HG03175 (cell line): Measurements from ENCODE around the gene CTNND2.
"Not testable (repeated sequence)": the region's sequence is repeated elsewhere in the genome, so short reads cannot be mapped to it uniquely, and the experiment has no call there.

Experiments
- ATAC-seq: cut with Tn5 transposase; IDR thresholded peaks from one replicate; pipeline ENCODE4 v1.9.1; 2021; ENCODE audit warnings: mild to moderate bottlenecking, moderate library complexity; ENCODE audit not compliant: unreplicated experiment

Gene CTNND2

DNA sequence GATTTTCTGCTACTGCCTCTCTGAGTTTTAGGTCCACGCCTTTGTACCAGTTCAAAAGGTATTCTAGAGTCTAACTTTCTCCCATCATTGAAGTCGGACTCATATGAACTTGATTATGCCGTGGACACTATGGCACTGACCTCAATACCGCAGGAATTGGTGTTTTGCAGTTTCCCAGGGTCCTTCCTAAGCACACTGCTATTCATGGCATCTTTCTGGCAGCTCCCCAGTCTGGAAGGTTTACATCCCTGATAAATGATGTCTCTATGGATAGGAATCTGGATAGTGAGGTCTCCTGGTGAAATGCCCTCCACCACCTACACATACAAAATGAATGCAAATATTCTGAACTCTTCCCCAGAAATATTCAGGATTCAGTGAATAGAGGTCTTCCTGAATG lies 422.2 kb downstream of the CTNND2 start:
- no peak for ATAC-seq

DNA sequence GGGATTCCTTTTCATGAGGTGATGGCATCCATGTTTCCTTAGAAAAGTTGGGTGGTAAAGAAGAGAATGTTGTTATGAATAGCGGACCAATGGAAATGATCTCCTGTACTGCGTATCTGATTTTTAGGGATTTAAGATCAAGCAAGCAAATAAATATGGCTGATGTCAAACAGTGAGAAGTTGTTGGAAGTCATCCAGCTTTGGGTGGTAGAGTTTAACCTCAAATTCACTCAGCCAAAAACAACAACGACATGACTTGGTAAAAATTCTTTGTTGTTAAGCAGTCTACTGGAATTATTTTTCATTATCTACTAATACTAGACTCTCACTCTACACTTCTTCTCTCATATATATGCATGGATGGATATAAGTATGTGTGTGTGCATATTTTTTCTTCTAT lies 426.5 kb downstream of the CTNND2 start:
- ATAC-seq: no peak

DNA sequence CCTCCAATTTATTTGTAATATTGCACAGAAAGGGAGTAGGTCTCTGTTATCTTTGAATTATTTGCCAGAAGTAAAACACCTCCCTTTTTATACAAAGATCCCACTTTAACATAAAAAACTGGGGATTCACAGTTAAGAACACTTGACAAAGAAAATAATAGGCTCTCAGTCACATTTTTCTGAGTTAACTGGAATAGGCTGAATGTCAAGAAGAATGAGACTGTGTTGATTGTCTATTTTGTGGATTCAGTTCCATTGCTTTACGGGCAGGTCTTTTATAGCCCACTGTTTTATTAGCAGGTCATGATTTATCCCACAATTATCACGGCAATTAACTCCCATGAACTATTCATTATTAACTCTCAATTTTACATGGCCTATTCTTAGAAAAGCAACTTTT lies 427.4 kb downstream of the CTNND2 start:
- ATAC-seq: no peak

DNA sequence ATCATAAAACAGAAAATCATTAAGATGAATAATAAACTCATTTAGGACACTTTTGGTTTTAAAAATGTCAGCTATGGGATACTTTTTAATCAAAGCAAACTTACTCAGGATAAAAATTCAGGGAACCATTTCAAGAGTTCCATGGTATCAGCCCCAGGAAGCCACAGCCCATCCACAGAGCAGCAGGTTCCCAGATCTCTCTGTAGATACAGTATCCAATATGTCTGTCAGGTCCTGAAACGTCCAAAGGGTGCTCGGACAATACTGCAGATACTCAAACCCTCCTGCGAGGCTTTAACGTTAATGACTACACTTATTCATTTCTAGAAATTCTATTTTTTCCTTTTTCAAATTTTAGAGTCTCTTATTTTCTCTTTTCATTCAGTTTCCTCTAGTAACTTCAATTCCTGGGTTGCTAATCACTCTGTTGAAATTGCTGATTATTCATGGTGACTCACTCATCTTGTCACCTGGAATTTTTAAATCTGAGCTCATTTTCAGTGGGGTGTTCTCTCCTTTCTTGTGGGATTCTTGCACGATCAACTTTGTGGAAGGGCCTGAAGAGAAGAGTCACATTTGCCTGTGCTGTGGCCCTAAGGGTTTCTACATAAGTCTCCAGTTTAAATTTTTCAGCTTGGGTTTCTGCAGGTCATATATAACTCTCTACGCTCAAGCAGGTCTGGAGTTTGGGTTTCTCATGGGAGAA lies 435.8 kb downstream of the CTNND2 start:
- no peak for ATAC-seq

DNA sequence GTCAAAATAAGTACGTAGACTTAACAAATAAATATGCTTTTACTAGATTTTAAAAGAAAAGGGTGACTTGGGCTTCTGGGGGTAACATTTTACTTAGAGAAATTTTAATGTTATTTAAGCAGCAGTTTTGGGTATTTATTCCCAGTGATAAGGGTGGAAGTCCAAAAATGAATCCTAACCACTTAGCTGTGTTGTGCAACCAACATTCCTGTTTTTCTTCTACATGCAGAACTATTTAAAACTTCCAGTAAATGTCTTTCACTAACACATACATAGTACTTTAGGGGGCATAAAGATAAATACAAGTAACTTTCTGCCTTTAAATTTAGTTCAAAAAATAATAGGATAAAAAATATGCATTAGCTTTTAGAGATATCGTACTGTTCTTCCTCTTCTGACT lies 436.7 kb downstream of the CTNND2 start:
- ATAC-seq: no peak

DNA sequence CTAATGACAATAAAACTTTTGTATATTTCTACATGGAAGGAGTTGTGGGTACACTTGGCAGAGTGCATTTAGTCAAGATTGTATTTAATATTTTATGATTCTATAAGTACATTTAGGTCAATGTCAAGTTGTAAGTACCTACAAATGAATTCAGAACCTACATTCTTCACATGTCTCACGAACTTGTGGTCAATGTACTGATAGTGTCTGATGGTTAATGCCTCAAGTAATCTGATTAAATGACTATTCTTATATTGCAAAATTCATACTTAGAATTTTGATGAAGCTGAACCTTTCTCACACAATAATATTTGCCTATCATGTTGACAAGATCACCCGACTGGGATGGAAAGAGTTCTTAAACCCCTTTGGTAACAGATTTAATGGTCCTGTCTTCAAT lies 444.5 kb downstream of the CTNND2 start:
- no peak for ATAC-seq

DNA sequence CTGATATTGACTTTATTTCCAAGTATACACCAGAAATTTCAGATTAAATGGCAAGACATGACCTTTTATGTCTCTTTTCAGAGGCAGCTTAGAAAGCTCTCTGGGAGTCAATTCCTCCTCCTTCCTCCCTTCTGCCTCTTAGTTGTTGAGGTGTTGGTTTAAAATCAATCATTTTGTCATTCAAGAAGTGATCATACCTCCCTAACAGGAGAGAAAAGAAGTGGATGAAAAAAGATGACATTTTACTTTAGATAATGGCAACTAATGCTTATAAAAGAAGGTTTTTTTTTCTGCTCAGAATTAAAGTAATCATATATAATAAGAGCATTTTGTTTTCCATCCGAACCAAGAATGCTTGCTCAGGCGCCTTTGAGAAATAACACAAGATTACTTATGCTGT lies 448.7 kb downstream of the CTNND2 start:
- ATAC-seq: no peak

DNA sequence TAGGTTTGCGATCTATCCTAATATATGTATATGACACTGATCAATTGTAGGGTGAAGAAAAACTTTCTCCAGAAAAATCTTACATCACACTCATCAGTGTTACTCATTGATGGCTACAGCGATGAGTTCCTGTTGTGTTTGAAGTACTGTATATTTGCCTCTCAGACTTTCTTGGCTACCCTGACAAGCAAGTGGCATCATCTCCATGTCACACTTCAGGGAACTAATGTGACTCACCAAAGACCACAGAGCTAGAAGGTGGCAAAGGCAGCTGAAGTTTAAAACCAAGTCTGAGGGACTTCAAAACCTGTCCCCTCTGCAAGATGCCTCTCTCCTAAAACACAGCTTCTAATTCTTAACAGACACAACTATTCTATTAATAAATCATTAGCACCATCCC lies 451.4 kb downstream of the CTNND2 start:
- ATAC-seq: no peak

DNA sequence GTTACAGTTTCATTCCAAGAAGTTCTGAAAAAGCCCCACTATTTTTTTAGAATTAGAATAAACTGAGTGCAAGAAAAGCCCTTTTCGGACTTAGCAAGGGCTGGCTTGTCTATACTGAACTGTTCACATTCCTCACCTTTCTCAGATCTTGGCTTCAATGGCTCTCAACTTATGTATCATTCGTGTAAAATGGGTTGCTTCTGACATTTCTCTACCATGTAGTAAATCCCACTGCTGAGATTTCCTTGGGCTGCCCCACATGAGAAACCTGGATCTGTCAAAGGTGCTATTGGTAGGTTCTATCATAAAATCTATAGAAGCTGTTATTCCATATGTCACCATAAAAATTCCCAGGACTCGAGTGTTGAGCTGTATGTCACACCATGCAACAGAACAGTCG lies 454.3 kb downstream of the CTNND2 start:
- ATAC-seq: no peak

DNA sequence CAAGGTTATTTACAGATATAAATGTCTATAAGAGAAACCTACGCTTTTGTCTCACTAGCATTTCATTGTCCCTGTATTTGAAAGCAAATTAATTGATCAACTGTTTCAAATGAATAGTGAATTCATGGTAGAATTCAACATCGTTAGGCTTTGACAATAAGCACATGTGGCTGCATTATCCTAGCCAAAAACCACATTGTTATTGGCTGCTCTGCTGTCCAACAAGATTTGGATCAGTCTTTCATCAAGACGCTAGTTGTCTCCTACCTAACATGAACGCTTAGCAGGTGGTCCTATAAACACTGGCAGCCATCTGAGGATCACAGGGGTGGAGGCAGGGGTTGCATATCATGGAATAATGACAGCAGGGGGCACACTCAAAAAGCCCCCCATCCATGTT lies 455.0 kb downstream of the CTNND2 start:
- ATAC-seq: no peak

DNA sequence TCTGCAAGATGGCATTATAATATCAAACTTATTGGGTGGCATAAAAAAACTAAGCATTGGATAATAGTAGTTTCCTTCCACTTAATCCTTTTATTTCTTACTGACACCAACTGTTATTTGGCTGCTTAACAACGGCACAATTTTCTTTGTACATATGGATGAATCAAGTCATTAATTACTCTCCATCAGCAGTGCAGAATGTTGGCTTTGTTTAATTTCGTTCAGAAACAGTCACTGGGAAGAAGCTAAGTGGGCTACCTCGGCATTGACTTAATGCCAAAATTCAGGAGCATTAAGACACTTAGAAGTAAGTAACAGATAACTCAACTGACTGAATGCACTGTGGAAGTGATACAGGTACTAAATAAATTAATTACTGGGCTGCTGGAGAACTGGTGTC lies 460.4 kb downstream of the CTNND2 start:
- ATAC-seq: no peak

DNA sequence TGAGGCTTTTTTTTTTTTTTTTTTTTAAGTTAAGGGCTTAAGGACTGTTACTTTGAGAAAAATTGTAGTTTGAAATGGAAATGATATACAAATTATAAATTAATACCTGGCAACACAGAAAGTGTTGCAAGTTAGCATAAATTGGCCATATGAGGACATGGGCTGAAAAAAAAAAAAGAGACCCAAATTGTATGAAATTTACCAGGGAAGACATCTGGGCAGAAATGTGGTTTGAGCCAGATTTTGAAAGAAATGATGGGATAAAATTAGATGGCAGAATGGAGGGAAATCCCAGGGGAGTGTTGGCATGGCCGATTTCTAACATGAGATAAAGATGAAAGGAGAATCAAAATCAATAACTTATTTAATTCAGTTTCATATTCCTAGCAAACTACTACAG lies 472.1 kb downstream of the CTNND2 start:
- ATAC-seq: no peak

DNA sequence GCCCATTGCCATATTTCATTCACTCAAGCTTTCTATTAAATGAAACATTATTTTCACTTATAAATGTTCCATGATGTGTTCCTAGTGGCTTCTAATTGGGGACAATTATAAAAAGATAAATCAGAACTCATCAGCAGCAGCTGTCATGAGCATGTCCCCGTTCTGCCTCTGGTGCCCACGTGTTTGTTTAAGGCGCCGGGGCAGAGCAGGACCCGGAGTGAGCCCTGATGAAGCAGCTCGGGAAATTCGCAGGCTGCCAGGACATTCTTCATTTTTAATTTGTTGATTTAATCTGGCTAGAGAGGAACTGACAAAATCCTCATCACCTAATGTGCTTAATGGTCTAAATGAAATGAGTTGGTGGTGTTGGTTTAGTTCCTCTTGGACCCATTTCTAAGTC lies 475.0 kb downstream of the CTNND2 start:
- ATAC-seq: no peak

DNA sequence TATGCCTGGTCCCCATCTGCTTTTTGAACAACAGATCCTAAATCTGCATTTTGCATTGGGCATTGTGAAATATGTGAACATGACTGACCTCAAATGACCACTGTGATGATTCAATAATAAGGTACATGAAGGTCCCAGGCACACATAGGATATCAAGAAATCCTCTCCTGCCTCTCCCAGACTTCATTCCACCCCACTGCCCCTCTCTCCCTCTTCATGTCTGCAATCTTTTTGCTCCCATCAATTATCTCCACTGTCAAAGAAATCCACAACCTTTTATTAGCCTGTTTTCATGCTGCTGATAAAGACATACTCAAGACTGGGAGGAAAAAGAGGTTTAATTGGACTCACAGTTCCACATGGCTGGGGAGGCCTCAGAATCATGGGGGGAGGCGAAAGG lies 476.7 kb downstream of the CTNND2 start:
- no peak for ATAC-seq

DNA sequence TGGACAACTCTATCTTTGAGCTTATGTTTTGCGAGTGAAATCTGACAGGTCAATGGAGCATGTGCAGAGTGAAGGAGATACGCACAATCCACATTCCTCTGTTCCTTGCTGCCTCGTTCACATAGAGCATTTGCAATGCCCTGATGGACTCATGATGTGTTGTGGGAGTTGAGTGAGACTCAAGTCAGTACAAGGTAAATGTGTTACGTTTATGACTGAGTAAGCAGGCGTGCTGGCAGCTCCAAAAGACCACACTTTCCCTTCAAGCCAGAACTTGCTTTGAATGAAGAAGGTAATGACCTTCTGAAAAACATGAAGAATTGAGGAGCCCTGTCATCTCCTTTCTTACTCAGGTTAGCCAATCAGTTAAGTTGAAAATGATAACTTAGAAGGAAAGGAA lies 477.8 kb downstream of the CTNND2 start:
- no peak for ATAC-seq

DNA sequence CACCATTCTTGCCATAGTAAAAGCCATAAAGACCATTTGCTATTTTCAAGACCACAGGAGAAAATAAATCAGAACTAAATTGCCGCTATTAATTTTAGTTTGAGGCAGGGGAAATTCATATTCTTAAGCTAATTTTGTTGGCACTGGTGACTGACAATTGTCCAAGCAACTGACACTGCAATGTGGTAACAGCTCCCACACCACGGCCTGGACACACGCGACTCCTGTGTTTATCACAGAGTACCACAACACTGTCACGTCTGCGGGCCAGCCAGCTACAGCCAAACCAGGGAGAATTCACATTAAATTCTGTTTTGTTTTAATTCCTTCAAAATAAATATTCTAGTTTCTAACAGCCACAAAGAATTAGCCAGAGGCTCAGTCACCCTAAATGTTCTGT lies 481.9 kb downstream of the CTNND2 start:
- no peak for ATAC-seq

DNA sequence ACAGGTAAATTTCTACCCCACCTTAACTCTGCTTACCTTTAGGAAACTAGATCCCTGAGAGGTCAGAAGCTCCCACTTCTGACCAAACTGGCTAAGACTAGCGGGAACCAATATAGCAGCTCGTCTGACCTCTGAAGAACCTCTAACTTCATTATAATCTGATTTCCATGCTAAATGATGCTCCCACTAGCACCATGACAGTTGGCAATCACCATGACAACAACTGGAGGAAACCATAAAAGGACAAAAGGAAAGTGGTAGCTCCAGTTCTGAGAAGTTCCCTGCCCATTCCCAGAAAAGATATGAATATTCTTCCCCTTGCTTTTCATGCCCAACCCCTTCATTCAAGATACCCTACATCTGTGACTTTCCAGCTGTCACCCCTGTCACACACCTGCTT lies 483.3 kb downstream of the CTNND2 start:
- no peak for ATAC-seq

DNA sequence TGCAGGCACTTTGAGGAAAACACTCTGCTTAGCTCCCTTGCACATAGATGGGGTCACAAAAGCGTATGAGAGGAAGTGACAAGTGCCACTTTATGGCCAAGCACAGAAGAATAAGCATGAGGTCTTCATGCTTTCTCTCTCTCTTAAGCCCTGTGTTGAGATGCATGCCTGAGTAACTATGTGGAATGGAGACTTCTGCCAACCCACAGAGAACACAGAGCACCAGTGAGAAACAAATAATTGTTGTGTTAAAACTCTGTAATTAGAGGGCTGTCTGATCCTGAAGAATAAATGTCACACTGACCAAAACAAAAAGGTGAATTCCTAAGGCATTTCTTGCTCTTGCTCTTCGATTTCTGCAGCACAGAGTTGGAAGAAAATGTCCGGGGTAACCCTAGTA lies 488.5 kb downstream of the CTNND2 start:
- no peak for ATAC-seq

DNA sequence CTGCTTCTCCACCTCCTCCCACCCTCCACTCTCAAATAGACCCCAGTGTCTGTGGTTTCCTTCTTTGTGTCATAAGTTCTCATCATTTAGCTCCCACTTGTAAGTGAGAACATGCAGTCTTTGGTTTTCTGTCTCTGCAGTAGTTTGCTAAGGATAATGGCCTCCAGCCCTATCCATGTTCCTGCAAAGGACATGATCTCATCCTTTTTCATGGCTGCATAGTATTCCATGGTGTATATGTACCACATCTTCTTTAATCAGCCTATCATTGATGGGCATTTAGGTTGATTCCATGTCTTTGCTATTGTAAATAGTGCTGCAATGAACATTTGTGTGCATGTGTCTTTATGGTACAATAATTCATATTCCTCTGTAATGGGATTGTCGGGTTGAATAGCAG lies 489.5 kb downstream of the CTNND2 start:
- ATAC-seq: not testable (repeated sequence)

DNA sequence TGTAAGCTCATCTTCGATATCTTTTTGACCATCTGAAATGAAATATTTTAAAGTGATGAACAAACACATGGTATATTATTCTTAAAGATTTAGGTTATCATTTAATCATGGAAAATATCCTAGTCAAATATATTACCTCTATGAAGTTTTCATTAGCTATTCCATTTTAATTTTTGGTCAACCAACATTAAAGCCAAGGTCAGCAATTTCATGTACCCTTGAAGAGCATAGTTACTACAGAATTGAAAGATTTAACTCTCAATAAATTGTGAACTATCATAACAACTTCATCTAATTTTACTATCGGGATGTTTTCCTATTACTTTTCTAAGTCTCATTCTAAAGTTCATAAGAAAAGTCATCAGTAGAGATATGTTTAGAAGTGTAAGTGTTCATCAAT lies 492.6 kb downstream of the CTNND2 start:
- no peak for ATAC-seq

DNA sequence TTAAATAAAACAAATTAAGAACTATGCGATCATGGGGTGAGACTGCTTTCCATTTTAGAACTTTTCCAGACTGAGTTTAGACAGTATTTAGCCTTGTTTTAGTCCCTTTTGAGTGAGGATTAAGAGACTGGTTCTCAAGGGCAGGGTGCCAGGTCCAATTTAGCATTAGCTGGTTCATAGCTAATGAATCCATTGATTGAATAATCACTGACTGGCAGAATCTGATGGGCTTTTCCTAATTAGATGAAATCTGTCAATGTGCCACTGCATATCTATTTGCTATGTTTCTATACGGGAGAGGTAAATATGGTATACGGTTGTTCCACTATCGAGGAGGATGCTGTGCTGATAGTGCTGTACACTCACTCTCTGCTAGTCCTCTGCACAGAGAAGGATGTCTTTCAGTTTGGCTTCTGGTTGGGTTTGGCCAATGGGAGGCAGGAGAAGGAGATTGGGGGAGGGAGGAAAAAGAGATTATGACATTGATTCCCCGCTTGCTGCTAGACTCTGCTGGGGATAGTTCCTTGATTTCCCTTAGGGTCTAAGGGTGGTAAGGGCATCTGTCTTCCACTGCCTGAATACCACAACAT lies 496.6 kb downstream of the CTNND2 start:
- no peak for ATAC-seq

DNA sequence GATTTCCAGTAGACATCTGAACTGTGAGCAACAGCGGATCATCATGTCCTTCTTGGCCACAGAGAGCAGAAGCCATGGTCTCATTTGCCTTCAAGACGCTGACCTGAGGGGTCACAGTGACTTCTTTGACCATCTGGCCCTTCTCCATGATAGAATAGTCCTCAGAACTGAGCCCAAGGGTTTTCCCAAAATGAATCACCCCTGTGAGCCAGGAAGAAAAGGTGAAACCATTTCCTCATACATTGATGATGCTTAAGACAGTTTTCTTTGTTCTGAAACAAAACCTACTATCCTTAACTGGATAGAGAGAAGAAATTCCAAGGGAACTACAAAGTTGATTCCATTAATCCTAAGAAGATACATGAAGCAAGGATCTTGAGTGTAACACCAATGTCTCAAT lies 503.9 kb downstream of the CTNND2 start:
- no peak for ATAC-seq

DNA sequence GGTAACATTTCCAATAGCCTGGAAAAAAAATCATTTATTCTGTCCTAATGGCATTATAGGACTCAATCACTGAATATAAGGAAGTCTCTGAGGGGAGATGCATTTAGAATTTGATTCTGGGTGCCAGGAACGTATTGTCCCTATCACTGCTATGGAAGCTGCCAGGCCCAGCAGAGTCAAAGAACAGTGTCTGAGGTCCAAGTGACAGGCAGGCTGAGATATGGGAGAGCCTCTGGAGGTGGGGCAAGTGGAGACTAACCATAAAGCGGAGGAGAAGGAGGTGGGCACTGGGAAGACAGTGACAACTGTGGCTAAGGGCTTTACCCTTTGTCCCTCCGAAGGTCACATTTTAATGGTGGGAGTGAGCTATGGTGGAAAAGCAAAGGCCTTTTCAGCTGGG lies 505.5 kb downstream of the CTNND2 start:
- no peak for ATAC-seq
